NCI-H2107 treated with DMSO at 0.1 percent for 48 hours (cell line): ENCODE results near the gene ALPK1.
"Not testable (repeated sequence)": the region's sequence is repeated elsewhere in the genome, so short reads cannot be mapped to it uniquely, and the experiment has no call there.

Experiments
- DNase-seq: peaks from one replicate; lab custom pipeline; 2025; ENCODE audit not compliant: unreplicated experiment; lab: John Stamatoyannopoulos, UW

ALPK1 gene

DNA sequence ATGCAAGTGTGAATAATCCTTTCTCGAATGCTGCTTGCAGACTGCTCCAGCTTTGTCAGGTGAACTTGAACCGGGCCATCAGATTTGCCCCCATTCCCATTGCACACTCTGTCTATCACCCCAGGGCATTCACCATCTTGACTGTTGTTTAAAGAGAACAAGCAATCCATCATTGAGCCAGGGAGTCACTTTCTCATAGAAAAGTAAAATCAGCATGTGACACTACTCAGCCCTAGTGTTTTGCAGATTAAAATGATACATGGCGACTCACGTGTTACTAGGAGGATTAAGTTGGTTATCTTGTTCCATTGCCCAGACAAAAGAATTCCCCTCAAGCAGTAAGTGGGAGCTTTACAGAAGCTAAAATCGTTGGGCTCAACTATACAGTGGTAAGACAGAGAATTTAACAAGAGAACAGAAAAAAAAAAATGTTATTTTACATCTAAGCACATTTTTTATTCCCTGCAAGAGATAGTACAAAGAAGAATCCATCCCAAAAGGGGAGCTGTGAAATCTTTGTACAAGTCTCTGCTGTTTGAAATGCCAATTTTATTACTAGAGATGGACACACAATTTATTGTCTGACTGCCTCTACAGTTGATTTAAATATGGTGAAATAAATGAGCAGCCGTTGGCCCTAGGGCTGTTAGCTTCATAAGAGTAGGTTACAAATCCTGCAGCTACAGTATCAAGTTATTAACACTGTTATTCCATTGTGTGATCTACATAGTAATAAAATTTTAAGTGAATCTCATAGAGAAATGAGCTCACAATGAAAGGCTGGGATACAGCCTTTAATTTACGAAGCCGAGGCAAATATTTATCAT lies 151.3 kb downstream of the ALPK1 start:
- DNase-seq: no peak

DNA sequence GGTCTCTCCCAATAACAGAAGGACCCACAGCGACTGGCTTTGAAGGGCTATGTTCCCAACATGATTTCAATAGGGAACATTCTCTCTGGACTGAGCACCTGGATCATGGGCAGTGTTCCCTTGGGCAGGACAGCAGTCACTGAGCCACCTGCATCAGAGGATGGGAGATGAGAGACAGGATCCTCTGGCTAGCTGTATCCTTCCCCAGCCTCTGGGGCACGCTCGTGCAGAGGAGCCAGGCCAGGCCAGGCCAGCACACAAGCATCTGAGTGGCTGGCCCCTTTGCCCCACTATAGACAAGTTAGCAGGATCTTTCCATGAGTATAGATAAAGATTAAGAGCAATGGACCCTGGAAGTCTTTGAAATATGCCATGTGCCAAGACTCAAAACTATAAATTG lies 152.5 kb downstream of the ALPK1 start:
- no peak for DNase-seq

DNA sequence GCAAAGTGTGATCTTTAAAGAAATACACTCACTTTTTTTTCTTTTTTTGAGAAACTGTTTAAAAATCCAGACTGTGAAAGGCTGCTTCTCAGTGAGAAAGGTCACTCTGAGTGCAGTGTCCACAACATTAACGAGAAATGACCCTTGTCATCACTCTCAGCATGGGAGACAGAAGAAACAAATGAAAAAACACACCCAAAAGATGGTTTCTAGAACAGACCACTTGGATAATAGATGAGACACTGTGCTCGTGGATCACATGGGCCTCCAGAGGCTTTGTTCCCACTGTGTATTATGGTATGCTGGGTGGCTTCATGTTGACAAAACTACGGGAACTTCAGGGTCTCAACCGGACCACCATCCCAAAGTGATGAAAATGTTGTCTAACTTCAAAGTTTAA lies 153.9 kb downstream of the ALPK1 start:
- no peak for DNase-seq

DNA sequence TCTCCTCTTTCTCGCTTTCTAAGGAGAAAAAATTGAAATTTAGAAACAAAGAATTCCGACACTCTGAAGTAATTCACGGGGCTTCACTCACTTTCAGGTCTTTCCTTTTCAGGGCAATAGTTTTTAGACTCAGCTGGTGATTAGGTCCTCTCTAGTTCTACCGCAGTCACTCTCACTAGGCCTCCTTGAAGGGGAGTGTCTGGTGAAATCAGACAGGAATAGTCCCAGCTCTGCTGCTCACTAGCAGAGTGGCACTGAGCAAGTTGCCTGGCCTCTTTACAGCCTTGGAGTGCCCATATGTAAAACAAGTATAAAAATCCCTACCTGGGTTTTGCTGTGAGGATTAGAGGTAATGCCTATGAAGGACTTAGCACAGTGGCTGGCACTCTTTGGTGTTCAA lies 154.7 kb downstream of the ALPK1 start:
- no peak for DNase-seq

DNA sequence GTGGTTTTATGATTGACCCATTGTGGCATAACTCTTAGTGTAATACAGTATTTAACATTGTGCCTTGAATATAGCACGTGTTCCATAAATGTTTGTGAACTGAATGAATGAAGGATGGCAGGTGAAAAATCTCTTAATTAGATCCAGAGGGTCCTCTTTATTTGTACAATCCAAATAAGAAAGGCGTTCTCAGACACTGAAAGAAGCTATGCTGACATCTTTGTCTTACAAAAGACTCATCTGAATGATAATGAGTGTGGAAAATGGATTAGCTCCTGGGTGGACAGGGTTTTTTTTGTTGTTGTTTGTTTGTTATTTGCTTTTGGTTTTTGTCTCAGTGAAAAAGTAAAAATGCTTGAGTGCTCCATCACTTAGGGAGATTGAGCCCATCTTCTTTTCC lies 156.2 kb downstream of the ALPK1 start:
- no peak for DNase-seq

DNA sequence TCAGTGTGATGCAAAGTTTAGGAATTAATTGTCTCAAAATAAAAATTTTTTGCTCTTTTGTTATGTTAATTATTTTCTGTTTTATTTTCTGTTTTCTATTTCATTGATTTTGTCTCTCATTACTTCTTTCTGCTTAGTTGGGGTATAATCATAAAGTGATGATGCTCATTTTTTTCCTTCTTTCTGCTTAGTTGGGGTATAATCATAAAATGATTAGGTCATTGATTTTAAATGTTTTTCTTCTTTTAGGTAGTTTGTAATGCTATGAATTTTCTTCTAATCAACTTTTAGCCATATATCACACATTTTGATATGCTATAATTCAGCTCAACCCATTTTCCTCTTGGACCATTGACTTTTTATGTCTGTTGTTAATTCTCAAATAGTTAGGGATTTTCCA lies 175.1 kb downstream of the ALPK1 start:
- DNase-seq: no peak

DNA sequence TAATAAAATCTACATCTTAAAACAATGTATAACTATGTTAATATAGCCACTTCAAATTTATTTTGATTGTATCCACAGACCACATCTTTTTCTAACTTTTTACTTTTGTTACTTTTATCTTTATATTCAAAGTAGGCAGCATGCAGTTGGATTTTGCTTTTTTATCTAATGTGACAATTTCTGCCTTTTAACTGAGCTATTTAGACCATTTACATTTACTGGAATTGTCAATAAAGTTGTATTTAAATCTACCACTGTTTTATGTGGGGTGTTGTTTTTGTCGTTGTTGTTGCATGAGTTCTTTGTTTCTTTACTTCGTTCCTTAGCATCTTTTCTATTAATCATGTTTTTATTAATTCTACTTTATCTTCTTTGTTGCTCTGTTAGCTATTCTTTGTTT lies 176.8 kb downstream of the ALPK1 start:
- DNase-seq: no peak

DNA sequence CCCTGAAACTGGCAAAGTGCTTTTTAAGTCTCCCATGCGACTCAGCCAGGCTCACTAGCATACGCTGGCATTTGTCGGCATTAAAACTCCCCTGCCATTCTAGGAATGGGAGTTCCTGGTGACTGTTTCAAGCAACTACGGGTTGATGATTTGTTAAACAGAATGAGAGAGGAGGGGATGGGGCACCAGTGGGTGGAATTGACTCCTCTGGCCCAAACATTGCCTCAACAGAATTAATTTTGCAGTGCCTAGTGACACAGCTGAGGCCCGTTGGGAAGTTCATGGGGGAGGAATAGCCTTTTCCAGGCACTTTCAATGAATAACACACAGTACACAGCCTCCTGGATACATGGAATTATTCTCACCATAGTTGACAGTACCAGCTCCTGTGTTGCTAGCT lies 188.8 kb downstream of the ALPK1 start:
- DNase-seq: no peak

DNA sequence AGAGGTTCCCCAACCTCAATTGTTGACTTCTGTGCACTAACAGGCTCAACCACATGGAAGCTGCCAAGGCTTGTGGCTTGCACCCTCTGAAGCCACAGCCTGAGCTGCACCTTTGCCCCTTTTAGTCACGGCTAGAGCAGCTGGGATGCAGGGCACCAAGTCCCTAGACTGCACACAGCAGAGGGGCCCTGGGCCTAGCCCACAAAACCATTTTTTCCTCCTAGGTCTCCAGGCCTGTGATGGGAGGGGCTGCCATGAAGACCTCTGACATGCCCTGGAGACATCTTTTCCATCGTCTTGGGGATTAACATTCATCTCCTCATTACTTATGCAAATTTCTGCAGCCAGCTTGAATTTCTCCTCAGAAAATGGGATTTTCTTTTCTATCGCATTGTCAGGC lies 193.6 kb downstream of the ALPK1 start:
- DNase-seq: not testable (repeated sequence)
